HG03025 (cell line): ENCODE measurements around the gene COL25A1.

Experiments
- ATAC-seq: cut with Tn5 transposase; IDR thresholded peaks from one replicate; pipeline ENCODE4 v1.9.1; 2021; ENCODE audit warnings: mild to moderate bottlenecking, moderate library complexity; ENCODE audit not compliant: unreplicated experiment, low FRiP score

The COL25A1 gene

GRCh38 chr4:109216085-109216696 is 86.3 kb downstream of the COL25A1 start:
- ATAC-seq: no peak

GRCh38 chr4:109215506-109215905 is 87.0 kb downstream of the COL25A1 start:
- no peak for ATAC-seq

- ATAC-seq: no peak
Observed at GRCh38 chr4:109214622-109215301, 87.7 kb downstream of the COL25A1 start.

DNA sequence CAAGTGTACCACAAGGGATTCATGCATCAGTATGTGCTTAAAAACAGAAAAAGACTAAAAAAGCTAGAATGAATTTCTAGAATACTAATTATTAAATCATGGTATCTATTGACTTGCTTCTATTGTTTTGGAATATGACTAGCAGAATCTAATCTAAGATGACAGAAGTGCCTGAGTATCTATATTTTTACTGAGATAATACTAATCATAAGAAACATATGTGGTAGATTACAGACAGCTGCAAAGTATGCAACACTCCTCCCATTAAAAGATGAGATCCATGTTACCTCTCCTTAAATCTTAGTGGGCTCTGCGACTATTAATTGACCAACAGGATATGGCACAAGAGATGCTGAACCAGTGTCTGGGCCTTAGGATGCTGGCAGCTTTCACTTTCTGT is 89.4 kb downstream of the COL25A1 start:
- ATAC-seq: no peak

GRCh38 chr4:109211671-109212070 is 90.8 kb downstream of the COL25A1 start:
- no peak for ATAC-seq

GRCh38 chr4:109209647-109210046 is 92.8 kb downstream of the COL25A1 start:
- ATAC-seq: no peak

DNA sequence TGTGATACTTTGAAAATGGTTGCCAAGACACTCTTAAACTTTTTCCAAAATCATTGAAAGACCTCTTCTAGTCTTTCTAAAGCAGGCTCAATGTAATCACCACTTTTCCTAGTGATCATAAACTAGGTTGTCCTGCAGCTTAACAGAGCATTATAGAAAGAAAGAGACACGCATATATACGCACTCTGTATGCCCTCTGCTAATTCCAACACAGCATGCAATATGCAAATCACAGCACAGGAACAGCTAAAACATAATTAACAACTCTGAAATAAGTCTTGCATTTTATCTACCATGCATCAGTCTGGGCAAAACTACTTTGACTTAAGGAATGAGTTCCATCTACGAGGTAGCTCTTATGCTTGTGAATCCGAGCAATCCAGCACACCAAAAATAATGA is 94.6 kb downstream of the COL25A1 start:
- ATAC-seq: no peak

DNA sequence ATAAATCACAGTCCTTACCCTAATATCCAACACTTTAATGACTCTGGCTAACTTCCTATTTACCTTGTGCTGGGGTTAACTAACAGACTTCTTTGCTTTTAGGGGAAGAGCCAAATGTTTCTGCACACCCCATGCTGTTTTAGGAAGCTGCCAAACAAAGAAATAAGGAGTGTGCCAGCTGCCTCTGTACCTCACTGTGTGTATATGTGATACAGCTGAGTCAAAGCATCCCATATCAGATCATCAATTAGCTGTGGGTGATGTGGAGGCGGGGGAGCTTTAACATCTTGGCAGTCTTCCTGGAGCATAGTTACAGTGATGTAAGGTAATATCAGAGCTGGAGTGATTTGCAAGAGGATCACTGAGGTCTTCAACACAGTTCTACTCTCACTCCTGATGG is 95.4 kb downstream of the COL25A1 start:
- ATAC-seq: no peak

DNA sequence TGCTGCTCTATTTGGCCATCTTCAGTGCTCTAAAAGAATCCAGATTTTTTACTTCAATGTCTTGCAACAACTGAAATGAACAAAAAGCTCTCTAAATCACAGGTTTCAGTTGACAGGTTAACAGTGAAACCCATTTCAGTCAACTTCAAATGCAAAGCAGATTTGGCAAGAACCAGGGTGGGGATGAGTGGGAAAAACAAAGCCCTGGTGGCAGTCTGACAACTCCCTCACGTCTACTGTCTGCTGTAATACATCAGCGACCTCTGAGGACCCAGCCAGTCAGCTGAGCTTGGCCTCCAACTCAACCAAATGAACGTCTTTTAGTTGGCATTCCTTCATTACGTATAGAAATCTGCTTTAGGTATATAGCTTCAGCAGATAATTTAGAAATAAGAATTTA is 95.8 kb downstream of the COL25A1 start:
- ATAC-seq: no peak

DNA sequence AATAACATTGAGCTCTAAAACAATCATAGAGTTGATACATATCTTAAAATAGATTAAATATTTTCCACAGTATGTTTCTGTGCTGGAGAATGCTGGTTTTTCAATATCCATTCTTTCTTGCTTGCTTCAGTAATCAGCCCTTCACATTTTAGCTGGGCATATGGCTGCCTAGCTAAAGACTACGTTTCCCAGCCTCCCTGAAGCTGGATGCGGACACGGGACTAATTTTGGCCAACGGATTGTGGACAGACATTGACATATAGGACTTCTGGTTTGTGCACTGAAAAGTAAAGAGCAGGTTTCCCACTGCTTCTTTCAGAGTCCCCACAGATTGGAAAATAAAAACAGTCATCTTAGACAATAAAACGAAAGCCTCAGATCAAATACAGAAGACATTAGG is 97.3 kb downstream of the COL25A1 start:
- ATAC-seq: no peak

- ATAC-seq: no peak
Observed at GRCh38 chr4:109199585-109199984, 102.9 kb downstream of the COL25A1 start.

DNA sequence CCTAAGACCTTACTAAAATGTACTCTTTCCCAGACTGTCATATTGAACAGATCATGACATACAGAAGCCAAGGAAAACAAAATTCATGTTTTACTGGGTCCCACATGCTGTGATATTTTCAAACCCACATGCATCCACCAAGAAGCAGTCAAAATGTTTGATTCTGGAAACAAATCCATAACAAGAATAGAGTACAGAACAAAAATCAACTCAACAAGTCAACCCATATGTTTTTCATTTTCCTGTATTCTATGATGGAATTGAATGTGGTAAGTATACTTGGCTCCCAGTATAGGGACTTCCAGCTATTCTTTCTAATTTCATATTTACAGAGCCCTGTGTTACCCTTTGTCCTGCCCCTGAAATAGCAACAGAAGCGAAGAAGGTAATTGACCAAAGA is 106.8 kb downstream of the COL25A1 start:
- ATAC-seq: no peak

- ATAC-seq: no peak
Observed at GRCh38 chr4:109191216-109191615, 111.2 kb downstream of the COL25A1 start.

DNA sequence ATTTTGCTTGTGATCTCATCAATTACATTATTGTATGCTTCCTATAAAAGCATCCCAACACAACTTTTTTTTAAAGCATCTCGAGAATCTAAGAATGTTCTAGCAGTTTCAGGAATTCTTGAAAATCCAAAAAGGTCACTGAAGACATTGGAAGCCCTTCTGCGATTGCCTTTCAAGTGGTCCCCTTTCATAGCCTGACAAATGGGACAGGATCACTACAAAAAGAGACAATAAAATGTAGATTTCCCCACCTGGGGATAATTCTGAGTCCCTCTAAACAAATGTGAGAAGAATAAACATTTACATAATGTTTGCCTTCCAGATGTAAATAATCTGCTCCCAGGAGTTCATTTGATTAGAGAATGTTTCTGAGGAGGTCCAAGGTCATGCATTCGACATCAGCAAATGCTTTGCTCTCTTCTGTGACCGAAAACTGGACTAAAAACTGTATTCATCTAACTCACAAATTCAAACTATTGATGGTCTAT is 116.0 kb downstream of the COL25A1 start:
- no peak for ATAC-seq

DNA sequence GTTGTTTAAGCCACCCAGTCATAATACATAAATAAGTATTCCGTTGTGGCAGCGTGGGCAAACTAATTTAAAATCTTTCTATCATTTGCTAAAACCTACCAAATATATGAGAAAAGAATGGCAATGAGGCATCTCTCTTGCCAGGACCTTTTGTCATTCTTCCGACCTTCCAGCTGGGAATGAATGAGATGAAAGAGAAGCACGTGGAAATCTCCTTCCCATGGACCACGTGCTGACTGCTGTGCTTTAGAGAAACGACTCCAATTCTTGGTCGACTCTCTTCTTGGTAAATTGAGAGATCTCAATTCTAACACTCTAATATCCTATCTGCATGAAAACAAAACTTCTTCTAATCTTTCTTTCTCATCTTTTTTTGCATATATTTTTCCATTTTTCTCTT is 116.5 kb downstream of the COL25A1 start:
- ATAC-seq: no peak

DNA sequence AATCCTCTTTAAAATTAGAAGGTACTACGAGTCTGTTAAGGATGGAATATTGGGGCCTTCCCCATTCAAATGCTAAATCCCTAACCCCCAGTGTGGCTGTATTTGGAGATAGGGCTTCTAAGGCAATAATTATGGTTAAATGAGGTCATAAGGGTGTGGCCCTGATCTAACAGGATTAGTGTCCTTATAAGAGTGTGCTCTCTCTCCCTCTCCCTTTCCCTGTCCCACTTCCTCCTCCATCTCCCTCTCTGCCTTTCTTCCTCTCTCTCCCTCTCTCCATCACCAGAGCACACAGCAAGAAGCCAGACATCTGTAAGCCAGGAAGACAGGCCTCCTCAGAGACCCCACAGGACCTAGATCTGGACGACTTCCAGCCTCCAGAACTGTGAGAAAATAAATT is 116.9 kb downstream of the COL25A1 start:
- ATAC-seq: no peak

DNA sequence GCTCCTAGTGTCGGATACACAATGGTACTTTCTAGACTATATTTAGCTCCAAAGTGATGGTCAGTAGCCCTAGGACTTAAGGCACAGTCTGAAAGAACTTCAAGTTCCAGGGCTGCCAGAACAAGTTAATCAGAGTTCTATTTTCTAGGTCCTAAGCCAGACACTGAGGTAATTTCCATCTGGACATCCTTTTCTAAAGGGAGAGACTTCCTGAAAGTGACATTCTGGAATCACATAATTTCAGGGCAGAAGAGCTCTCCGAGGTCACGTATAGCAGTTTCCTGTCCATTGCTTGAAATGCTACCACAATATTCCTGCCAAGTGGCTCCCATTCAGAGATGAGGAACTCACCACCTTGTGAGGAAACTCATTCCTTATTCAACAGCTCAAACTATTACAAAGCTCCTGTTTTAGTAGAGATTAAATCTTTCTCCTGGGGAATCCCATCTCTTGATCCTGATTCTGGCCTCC is 117.9 kb downstream of the COL25A1 start:
- ATAC-seq: no peak

- no peak for ATAC-seq
Observed at GRCh38 chr4:109183931-109184490, 118.4 kb downstream of the COL25A1 start.

GRCh38 chr4:109182696-109183095 is 119.8 kb downstream of the COL25A1 start:
- no peak for ATAC-seq

GRCh38 chr4:109179061-109179460 is 123.4 kb downstream of the COL25A1 start:
- ATAC-seq: no peak

GRCh38 chr4:109177096-109177810 is 125.2 kb downstream of the COL25A1 start:
- no peak for ATAC-seq
